ENCODE data around the gene REPS1.

DNA sequence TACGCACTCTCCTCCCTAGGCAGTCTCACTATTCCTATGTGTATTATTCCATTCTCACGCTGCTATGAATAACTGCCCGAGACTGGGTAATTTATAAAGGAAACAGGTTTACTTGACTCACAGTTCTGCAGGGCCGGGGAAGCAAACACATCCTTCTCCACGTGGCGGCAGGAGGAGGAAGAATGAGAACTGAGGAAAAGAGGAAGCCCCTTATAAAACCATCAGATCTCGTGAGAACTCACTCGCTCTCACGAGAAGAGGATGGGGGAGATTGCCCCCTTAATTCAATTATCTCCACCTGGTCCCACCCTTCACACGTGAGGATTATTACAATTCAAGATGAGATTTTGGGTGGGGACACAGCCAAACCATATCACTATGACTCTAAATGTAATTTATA, 130.3 kb downstream of the REPS1 start:
- TF ChIP-seq CTCF (IDR thresholded peaks at IDR 0.05): no peak
- TF ChIP-seq POLR2AphosphoS5 (IDR thresholded peaks at IDR 0.05; ENCODE audit: low read depth, low read length): no peak
- no peak for TF ChIP-seq REST (IDR thresholded peaks at IDR 0.05; ENCODE audit: insufficient read depth in 1 of 2, low read depth in 2 of 2, low read length in 1 of 2)
- TF ChIP-seq SIN3A (IDR thresholded peaks at IDR 0.05; ENCODE audit: borderline replicate concordance, insufficient read depth, low read depth, low read length): no peak
- TF ChIP-seq TCF7L2 (IDR thresholded peaks at IDR 0.05; ENCODE audit: low read depth, low read length): no peak

Measured in Panc1 (cell line).